DMS 273 (cell line): ENCODE measurements around the gene FER.
"Not testable (repeated sequence)": the region's sequence is repeated elsewhere in the genome, so short reads cannot be mapped to it uniquely, and the experiment has no call there.

Experiments
- DNase-seq: peaks from one replicate; lab custom pipeline; 2025; ENCODE audit not compliant: unreplicated experiment; lab: John Stamatoyannopoulos, UW

FER gene

GRCh38 chr5:108946008-108946407, 198.3 kb downstream of the FER start:
- no peak for DNase-seq

- DNase-seq = no peak
These were observed 199.5 kb downstream of the FER start for GRCh38 chr5:108947164-108947563.

GRCh38 chr5:108950276-108950675, 202.6 kb downstream of the FER start:
- DNase-seq = no peak

DNA sequence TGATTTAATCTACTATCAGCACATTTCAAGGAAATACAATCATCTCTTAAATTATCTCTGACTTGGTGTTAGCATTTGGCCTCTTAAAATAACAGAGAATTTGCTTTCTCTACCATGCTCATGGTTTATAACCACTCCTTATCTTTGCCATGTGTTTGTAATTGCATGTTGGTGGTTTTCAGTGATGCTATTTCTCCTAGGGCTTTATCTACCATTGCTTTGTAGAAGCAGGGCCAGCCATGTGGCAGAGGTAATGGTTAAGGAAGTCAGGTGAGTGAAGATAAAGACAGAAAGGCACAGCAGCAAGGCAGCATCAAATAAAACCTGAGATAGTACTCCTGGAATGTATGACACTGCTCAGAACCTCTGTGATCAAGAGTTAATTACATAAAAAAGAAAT, 206.2 kb downstream of the FER start:
- no peak for DNase-seq

DNA sequence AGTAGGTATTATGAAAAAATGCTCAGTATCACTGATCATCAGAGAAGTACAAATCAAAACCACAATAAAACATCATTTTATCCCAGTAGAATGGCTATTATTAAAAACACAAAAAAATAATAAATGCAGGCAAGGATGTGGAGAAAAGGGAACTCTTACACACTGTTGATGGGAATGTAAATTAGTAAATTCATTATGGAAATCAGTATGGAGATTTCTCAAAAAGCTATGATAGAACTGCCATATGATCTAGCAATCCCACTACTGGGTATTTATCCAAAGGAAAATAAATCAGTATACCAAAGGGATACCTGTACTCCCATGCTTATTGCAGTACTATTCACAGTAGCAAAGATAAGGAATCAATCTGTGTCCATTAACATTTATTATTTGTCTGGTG, 209.6 kb downstream of the FER start:
- no peak for DNase-seq

DNA sequence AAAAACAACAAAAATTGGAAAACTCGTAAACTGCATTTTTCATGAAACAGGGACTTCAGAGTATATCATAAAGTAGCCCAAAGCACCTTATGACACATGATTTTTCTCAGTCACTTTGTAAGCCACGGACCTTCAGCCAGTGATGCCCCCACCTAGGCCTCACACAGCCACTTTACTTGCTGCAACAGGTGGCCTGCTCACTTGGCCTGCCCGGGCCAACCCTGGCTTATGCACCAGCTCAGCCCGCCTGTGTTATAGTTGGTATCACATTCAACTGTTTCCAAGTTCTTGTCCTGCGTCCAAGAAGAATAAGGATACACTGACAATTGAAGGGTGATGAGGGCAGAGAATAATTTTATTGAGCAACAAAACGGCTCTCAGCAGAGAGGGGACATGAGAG, 219.2 kb downstream of the FER start:
- DNase-seq = no peak

DNA sequence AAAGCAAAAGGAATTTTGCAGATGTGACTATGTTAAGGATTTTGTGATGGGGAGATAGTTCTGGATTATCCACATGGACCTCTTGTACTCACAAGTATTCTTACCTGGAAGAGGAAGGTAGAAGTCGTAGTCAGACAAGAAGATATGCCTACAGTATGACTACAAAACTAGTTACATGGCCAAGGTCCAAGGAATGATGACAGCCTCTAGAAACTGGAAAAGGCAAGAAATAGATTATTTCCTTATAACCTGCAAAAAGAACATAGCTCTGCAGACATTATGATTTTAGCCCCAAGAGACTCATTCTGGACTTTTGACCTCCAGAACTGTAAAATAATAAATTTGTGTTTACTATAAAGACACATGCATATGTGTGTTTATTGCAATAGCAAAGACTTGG, 226.9 kb downstream of the FER start:
- no peak for DNase-seq

GRCh38 chr5:108975697-108976096, 228.0 kb downstream of the FER start:
- no peak for DNase-seq

GRCh38 chr5:108983461-108984092, 235.9 kb downstream of the FER start:
- peak; percentile 1 for DNase-seq

DNA sequence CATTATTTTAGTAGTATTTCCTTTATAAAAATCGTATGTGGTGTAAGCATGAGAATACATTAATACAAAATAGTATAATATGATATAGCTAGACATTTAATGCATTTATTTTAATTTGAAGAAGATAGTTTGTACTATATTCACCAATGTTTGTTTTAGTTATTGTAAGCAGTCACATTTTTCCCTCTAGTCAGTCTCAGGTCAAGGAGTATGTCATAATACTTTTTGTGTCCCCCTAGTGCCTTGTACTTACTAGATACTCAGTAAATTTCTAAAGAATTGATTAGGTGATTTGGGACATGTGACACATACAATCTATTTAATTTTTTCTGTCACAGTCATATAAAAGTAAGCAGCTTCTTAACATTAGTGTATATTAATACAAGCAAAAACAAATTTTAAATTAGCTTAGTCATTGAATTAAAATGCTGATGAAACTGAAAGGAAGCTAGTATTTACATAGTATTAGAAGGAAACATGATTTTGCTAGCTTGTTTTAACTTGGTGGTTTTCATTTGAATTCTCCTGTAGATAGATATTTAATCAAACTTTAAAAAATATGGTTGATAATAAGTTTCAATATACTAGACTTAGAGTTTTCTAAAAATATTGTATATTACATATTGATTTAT, 242.2 kb downstream of the FER start:
- no peak for DNase-seq

DNA sequence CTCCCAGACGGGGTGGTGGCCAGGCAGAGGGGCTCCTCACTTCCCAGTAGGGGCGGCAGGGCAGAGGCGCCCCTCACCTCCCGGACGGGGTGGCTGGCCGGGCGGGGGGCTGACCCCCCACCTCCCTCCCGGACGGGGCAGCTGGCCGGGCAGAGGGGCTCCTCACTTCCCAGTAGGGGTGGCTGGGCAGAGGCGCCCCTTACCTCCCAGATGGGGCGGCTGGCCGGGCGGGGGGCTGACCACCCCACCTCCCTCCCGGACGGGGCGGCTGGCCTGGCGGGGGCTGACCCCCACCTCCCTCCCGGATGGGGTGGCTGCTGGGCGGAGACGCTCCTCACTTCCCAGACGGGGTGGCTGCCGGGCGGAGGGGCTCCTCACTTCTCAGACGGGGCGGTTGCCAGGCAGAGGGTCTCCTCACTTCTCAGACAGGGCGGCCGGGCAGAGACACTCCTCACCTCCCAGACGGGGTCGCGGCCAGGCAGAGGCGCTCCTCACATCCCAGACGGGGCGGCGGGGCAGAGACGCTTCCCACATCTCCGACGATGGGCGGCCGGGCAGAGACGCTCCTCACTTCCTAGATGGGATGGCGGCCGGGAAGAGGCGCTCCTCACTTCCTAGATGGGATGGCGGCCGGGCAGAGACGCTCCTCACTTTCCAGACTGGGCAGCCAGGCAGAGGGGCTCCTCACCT, 244.8 kb downstream of the FER start:
- not testable (repeated sequence) for DNase-seq

GRCh38 chr5:108993440-108993839, 245.7 kb downstream of the FER start:
- DNase-seq = not testable (repeated sequence)

DNA sequence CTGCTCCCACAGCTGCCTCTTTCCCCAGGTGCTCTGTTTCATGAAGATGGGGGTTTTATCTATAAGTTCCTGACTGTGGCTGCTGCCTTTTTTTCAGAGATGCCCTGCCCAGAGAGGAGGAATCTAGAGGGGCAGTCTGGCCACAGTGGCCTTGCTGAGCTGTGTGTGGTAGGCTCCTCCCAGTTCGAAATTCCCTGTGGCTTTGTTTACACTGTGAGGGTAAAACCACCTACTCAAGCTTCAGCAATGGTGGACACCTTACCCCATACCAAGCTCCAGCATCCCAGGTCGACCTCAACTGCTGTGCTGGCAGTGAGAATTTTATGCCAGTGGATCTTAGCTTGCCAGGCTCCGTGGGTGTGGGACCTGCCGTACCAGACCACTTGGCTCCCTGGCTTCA, 250.0 kb downstream of the FER start:
- DNase-seq = no peak

DNA sequence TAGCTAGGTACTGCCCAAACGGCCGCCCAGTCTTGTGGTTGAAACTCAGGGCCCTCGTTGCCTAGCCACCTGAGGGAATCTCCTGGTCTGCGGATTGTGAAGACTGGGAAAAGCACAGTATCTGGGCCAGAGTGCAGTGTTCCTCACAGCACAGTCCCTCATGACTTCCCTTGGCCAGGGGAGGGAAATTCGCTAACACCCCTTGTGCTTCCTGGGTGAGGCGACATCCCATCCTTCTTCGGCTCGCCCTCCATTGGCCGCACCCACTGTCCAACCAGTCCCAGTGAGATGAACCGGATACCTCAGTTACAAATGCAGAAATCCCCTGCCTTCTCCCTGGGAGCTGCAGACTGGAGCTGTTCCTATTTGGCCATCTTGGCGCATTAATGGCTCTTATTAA, 250.5 kb downstream of the FER start:
- DNase-seq = no peak

- no peak for DNase-seq
These were observed 256.2 kb downstream of the FER start for GRCh38 chr5:109003928-109004327.

GRCh38 chr5:109005297-109006009, 257.8 kb downstream of the FER start:
- no peak for DNase-seq

DNA sequence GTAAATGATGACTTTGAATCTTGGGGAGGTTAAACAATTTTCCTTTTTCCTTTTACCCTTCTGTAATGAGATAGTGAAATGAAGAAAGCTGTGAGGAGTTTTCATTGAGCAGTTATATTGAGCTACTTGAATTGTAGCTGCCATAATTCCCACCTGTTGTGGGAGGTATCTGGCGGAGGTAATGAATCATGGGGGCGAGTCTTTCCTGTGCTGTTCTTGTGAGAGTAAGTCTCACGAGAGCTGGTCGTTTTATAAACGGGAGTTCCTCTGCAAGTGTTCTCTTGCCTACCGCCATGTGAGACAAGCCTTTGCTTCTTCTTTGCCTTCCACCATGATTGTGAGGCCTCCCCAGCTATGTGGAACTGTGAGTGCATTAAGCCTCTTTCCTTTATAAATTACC, 258.4 kb downstream of the FER start:
- no peak for DNase-seq

DNA sequence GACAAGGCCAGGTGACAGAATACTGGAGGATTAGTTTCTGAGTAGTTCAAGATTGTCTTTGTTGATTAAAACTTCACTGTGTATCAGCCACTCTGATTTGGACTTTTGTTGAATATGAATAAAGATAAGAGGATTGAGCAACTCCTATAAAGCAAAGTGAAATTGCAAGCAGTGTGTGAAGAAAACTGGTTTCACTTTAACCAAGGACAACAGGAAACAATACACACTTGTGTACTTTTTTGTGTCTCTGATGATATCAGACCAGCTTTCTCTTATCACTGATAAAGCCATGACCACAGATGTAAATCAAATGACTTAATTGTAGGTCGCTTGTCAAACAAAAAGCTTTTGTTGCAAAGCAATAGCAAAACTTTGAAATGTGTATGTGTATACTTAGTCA, 268.6 kb downstream of the FER start:
- DNase-seq = no peak

DNA sequence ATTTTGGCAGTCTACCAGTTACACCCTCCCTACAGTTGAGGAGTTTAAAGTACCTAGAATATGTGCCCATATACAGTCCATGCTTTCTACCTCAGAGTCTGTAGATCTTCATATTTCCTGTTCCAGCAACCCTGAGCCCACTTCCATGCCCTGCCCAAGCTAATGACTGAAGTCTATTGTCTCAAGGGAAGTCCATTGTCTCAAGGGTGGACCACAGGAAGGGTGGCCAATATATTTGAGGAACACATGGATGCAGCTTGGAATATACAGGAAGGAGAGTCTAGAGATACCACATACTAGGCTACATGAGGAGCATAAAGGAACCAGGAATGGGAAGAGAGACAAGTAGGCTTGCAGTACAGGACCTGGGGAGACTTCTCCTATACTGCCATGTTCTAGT, 274.4 kb downstream of the FER start:
- DNase-seq = no peak

DNA sequence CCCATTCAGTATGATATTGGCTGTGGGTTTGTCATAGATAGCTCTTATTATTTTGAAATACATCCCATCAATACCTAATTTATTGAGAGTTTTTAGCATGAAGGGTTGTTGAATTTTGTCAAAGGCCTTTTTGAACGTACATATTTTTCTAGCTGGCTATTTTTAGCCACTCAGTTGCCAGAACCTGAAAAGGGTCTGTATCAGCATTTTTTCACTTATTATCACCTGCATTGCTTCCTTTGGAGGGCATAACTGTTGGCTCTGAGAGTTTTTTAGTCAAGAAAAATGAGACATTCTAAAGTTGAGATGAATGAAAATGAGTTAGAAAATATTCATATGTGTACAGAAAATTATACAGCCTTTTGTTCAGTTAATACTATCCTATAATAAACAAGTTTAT, 278.0 kb downstream of the FER start:
- DNase-seq = not testable (repeated sequence)

DNA sequence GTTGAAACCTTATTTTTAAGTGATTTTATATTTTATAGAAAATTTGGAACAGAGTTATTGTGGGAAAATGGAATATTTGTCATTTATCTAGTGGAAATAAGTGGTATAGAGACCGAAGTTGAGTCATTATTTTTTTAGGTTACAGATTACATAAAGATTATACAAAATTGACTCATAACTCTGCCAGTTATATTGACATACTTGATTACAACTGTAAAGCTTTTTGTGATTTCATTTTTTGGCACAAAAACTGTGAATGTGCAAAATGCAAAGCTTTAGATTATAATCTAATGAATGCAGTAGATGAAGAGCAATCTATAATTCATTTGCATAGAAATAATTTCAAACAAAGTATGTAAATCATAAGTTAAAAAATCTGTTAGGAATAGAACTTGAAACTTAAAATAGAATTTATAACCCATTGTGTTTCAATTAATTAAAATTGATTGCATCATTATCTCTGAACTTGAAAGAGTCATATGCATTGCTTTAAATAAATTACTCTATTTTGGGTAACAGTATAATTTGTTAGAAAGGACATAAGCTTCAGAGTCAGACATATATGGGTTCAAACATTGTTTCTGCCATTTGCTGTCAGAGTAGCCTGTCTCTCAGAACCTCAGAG, 280.4 kb downstream of the FER start:
- DNase-seq = no peak
